SK-N-SH (cell line): ENCODE data around the gene SUMO2.

ENCODE experiments used
- EP300 ChIP-seq, 2 experiments: IDR thresholded peaks; 2 replicates each; pipeline versions ENCODE4 v1.4.0 to v1.6.1; 2012; ENCODE audit warnings: borderline replicate concordance in 1 of 2, low read depth in 1 of 2, low read length in 1 of 2
- EZH2phosphoT487 ChIP-seq: fragments of 200-600 bp; sonication (generic); IDR thresholded peaks from 2 replicates; pipeline ENCODE4 v1.6.1; 2017; ENCODE audit warnings: low read depth, mixed run types, mild to moderate bottlenecking, antibody characterized with exemption, moderate library complexity, borderline replicate concordance
- FOXM1 ChIP-seq: IDR thresholded peaks from 2 replicates; pipeline ENCODE4 v1.4.0; 2012; ENCODE audit warnings: low read depth, mild to moderate bottlenecking
- GABPA ChIP-seq: IDR thresholded peaks from 2 replicates; pipeline ENCODE4 v1.4.0; 2012; ENCODE audit warnings: low read depth, mild to moderate bottlenecking
- GATA2 ChIP-seq: sonication (generic); formaldehyde crosslinking; IDR thresholded peaks from 2 replicates; pipeline ENCODE4 v1.5.0; 2020; ENCODE audit warnings: mild to moderate bottlenecking, missing genetic modification reagents
- POLR2AphosphoS5 ChIP-seq: IDR thresholded peaks from 2 replicates; pipeline ENCODE4 v1.6.1; 2012; ENCODE audit warnings: low read depth, low read length
- SIN3A ChIP-seq: IDR thresholded peaks from 2 replicates; pipeline ENCODE4 v1.6.1; 2012; ENCODE audit warnings: low read depth, mild to moderate bottlenecking, low read length, moderate library complexity, borderline replicate concordance
- TF ChIP-seq, protein P1 (sequence below): fragments of 200-600 bp; sonication (generic); IDR thresholded peaks from 2 replicates; pipeline ENCODE4 v1.6.1; 2017; ENCODE audit warnings: antibody characterized with exemption, mild to moderate bottlenecking, moderate library complexity
- TF ChIP-seq, protein P2 (sequence below): IDR thresholded peaks from 2 replicates; pipeline ENCODE4 v1.6.1; 2012; ENCODE audit warnings: mild to moderate bottlenecking, low read depth, low read length, moderate library complexity

DNA sequence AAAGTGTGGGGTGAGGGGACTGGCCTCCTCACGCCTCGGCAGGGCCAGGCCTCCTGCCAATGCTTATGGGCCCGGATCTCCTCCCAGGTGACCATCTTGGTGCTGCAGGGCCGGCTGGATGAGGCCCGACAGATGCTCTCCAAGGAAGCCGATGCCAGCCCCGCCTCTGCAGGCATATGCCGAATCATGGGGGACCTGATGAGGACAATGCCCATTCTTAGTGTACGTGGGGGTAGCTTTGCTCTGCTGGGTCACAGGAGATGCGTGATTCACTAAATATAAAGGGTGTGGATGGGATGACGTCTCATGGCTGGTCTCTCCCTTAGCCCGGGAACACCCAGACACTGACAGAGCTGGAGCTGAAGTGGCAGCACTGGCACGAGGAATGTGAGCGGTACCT, 42.3 kb upstream of the SUMO2 start:
- no peak for TF ChIP-seq POLR2AphosphoS5
- no peak for TF ChIP-seq GATA2
- TF ChIP-seq, protein P1, sequence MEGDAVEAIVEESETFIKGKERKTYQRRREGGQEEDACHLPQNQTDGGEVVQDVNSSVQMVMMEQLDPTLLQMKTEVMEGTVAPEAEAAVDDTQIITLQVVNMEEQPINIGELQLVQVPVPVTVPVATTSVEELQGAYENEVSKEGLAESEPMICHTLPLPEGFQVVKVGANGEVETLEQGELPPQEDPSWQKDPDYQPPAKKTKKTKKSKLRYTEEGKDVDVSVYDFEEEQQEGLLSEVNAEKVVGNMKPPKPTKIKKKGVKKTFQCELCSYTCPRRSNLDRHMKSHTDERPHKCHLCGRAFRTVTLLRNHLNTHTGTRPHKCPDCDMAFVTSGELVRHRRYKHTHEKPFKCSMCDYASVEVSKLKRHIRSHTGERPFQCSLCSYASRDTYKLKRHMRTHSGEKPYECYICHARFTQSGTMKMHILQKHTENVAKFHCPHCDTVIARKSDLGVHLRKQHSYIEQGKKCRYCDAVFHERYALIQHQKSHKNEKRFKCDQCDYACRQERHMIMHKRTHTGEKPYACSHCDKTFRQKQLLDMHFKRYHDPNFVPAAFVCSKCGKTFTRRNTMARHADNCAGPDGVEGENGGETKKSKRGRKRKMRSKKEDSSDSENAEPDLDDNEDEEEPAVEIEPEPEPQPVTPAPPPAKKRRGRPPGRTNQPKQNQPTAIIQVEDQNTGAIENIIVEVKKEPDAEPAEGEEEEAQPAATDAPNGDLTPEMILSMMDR, result no peak
- no peak for TF ChIP-seq EP300 (IDR thresholded peaks at IDR 0.05; ENCODE audit: borderline replicate concordance in 1 of 2, low read depth in 1 of 2, low read length in 1 of 2)
- no peak for TF ChIP-seq SIN3A
- no peak for TF ChIP-seq EZH2phosphoT487
- TF ChIP-seq FOXM1, result no peak
- no peak for TF ChIP-seq GABPA
- TF ChIP-seq, protein P2, sequence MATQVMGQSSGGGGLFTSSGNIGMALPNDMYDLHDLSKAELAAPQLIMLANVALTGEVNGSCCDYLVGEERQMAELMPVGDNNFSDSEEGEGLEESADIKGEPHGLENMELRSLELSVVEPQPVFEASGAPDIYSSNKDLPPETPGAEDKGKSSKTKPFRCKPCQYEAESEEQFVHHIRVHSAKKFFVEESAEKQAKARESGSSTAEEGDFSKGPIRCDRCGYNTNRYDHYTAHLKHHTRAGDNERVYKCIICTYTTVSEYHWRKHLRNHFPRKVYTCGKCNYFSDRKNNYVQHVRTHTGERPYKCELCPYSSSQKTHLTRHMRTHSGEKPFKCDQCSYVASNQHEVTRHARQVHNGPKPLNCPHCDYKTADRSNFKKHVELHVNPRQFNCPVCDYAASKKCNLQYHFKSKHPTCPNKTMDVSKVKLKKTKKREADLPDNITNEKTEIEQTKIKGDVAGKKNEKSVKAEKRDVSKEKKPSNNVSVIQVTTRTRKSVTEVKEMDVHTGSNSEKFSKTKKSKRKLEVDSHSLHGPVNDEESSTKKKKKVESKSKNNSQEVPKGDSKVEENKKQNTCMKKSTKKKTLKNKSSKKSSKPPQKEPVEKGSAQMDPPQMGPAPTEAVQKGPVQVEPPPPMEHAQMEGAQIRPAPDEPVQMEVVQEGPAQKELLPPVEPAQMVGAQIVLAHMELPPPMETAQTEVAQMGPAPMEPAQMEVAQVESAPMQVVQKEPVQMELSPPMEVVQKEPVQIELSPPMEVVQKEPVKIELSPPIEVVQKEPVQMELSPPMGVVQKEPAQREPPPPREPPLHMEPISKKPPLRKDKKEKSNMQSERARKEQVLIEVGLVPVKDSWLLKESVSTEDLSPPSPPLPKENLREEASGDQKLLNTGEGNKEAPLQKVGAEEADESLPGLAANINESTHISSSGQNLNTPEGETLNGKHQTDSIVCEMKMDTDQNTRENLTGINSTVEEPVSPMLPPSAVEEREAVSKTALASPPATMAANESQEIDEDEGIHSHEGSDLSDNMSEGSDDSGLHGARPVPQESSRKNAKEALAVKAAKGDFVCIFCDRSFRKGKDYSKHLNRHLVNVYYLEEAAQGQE, result no peak
